ENCODE measurements around the gene PFN1.
A peak's percentile ranks its signal among the peaks of the same experiment; 100 is the strongest.

The PFN1 gene

GRCh38 chr17:4980644-4981216 is 32.4 kb upstream of the PFN1 start:
- TF ChIP-seq EP300 (IDR thresholded peaks at IDR 0.05; ENCODE audit: borderline replicate concordance) (no peak), TAF1 (IDR thresholded peaks at IDR 0.05; ENCODE audit: low read depth) (no peak), TEAD4 (IDR thresholded peaks at IDR 0.05) (no peak), USF1 (IDR thresholded peaks at IDR 0.05) (no peak), NFIC (IDR thresholded peaks at IDR 0.05) (no peak), RAD21 (IDR thresholded peaks at IDR 0.05; ENCODE audit: low read depth) (peak; percentile 51), CEBPB (IDR thresholded peaks at IDR 0.05) (0 out of 2 replicates have a peak, but pooled peaks have one; percentile 41)

GRCh38 chr17:4978726-4979125 is 30.4 kb upstream of the PFN1 start:
- TF ChIP-seq USF1 (IDR thresholded peaks at IDR 0.05) (no peak), TAF1 (IDR thresholded peaks at IDR 0.05; ENCODE audit: low read depth) (no peak), TCF12 (IDR thresholded peaks at IDR 0.05; ENCODE audit: low read depth) (no peak), CREB1 (IDR thresholded peaks at IDR 0.05; ENCODE audit: low read depth) (no peak), EP300 (IDR thresholded peaks at IDR 0.05; ENCODE audit: borderline replicate concordance) (no peak), TEAD4 (IDR thresholded peaks at IDR 0.05) (no peak), REST (IDR thresholded peaks at IDR 0.05; ENCODE audit: low read depth) (no peak), NFIC (IDR thresholded peaks at IDR 0.05) (no peak), FOXM1 (IDR thresholded peaks at IDR 0.05; ENCODE audit: borderline replicate concordance, low read depth) (no peak), CEBPB (IDR thresholded peaks at IDR 0.05) (no peak), MAX (IDR thresholded peaks at IDR 0.05) (no peak), YY1 (IDR thresholded peaks at IDR 0.05; ENCODE audit: low read depth) (no peak), ZBTB7A (IDR thresholded peaks at IDR 0.05; ENCODE audit: low read depth) (no peak), RAD21 (IDR thresholded peaks at IDR 0.05; ENCODE audit: low read depth) (no peak), EGR1 (IDR thresholded peaks at IDR 0.05) (no peak)

GRCh38 chr17:4974115-4974670 is 25.9 kb upstream of the PFN1 start:
- TF ChIP-seq MAX (IDR thresholded peaks at IDR 0.05) (no peak), RAD21 (IDR thresholded peaks at IDR 0.05; ENCODE audit: low read depth) (no peak), TEAD4 (IDR thresholded peaks at IDR 0.05) (no peak), REST (IDR thresholded peaks at IDR 0.05; ENCODE audit: low read depth) (no peak), EP300 (IDR thresholded peaks at IDR 0.05; ENCODE audit: borderline replicate concordance) (no peak), USF1 (IDR thresholded peaks at IDR 0.05) (no peak), NFIC (IDR thresholded peaks at IDR 0.05) (no peak), TAF1 (IDR thresholded peaks at IDR 0.05; ENCODE audit: low read depth) (no peak), CREB1 (IDR thresholded peaks at IDR 0.05; ENCODE audit: low read depth) (no peak), EGR1 (IDR thresholded peaks at IDR 0.05) (no peak), ZBTB7A (IDR thresholded peaks at IDR 0.05; ENCODE audit: low read depth) (no peak), YY1 (IDR thresholded peaks at IDR 0.05; ENCODE audit: low read depth) (no peak), CEBPB (IDR thresholded peaks at IDR 0.05) (no peak), TCF12 (IDR thresholded peaks at IDR 0.05; ENCODE audit: low read depth) (no peak), FOXM1 (IDR thresholded peaks at IDR 0.05; ENCODE audit: borderline replicate concordance, low read depth) (no peak)

GRCh38 chr17:4973256-4974114 is 25.2 kb upstream of the PFN1 start:
- TF ChIP-seq USF1 (IDR thresholded peaks at IDR 0.05) (no peak), ZBTB7A (IDR thresholded peaks at IDR 0.05; ENCODE audit: low read depth) (no peak), CREB1 (IDR thresholded peaks at IDR 0.05; ENCODE audit: low read depth) (no peak), MAX (IDR thresholded peaks at IDR 0.05) (no peak), YY1 (IDR thresholded peaks at IDR 0.05; ENCODE audit: low read depth) (no peak), NFIC (IDR thresholded peaks at IDR 0.05) (no peak), TAF1 (IDR thresholded peaks at IDR 0.05; ENCODE audit: low read depth) (no peak), RAD21 (IDR thresholded peaks at IDR 0.05; ENCODE audit: low read depth) (no peak), EGR1 (IDR thresholded peaks at IDR 0.05) (no peak)

Measured in Ishikawa (cell line).